Right lobe of liver (tissue), 4 donors: Measurements from ENCODE around the gene ASB15.

Experiments
- POLR2A ChIP-seq: fragments of 450-650 bp; IDR thresholded peaks from one replicate; pipeline ENCODE4 v1.6.1; 2017; ENCODE audit warnings: antibody characterized with exemption, mild to moderate bottlenecking
- TF ChIP-seq, protein P1 (sequence below), 4 donors: fragments of 200-600 bp in 3 of 4; fragments of 450-650 bp in 1 of 4; IDR thresholded peaks; one replicate each; pipeline versions ENCODE4 v1.5.1 to v1.8.0; 2016 to 2022; ENCODE audit warnings: antibody characterized with exemption in 4 of 4, mild to moderate bottlenecking in 2 of 4
- donor health status: DM: no; HTN: no; CAD: no.
- donor health status: DM: no; HTN: no; CAD: no.
- donor health status: DM: no; HTN: yes; CAD: no.

DNA sequence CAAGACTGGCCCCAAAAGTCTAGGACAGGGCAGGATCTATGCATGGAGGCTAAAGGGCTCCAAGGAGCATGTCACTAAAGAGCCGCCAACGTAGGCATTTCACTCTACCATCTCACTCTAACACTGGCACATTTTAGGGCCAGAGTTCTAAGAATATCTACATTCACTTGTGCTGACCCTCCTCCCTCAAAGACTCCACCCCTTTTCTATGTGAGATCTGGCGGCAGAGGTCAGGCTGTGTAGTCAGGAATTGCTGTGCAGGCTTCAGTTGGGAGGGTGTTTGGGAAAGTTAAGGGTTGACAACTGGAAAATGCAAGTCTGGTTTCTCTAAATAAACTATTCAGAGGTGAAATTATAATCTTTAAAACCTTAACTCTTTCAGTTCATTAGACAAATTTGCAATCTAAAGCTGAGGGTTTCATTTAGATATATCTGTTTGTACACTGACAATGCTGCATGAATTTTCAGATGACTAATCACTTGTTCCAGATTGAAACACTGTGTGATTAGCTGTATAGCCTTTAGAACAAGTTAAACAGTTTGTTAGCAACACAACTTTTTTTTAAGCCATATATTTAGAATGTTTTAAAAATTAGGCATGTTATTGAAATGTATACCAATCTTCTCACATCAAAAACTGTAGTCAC is 72.3 kb downstream of the ASB15 start:
- TF ChIP-seq, protein P1, sequence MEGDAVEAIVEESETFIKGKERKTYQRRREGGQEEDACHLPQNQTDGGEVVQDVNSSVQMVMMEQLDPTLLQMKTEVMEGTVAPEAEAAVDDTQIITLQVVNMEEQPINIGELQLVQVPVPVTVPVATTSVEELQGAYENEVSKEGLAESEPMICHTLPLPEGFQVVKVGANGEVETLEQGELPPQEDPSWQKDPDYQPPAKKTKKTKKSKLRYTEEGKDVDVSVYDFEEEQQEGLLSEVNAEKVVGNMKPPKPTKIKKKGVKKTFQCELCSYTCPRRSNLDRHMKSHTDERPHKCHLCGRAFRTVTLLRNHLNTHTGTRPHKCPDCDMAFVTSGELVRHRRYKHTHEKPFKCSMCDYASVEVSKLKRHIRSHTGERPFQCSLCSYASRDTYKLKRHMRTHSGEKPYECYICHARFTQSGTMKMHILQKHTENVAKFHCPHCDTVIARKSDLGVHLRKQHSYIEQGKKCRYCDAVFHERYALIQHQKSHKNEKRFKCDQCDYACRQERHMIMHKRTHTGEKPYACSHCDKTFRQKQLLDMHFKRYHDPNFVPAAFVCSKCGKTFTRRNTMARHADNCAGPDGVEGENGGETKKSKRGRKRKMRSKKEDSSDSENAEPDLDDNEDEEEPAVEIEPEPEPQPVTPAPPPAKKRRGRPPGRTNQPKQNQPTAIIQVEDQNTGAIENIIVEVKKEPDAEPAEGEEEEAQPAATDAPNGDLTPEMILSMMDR (IDR thresholded peaks at IDR 0.05) = no peak
- TF ChIP-seq POLR2A = no peak
